ELR (cell line): ENCODE measurements around the gene ADAMTS18.

Experiments used
- DNase-seq: peaks from one replicate; pipeline ENCODE4 v3.0.0-alpha.2; 2015; ENCODE audit warnings: low read depth

The ADAMTS18 gene

DNA sequence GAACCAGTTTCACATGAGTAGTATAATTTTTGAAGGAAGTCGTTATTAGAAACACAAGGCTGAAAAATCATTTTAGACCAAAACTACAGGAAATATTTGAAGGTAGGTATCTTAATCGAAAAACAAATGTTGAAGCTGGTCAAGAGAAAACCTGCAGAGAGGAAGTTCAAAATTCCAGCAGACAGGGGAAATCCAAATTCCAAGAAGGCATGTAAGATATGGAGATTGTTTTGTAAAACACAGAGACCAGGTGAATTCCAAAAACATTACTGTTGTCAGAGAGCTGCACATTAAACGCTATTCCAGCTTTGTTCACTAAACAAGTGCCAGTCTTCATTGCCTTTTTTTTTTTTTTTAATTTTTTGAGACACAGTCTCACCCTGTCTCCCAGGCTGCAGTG, 38.4 kb downstream of the ADAMTS18 start:
- DNase-seq = no peak

DNA sequence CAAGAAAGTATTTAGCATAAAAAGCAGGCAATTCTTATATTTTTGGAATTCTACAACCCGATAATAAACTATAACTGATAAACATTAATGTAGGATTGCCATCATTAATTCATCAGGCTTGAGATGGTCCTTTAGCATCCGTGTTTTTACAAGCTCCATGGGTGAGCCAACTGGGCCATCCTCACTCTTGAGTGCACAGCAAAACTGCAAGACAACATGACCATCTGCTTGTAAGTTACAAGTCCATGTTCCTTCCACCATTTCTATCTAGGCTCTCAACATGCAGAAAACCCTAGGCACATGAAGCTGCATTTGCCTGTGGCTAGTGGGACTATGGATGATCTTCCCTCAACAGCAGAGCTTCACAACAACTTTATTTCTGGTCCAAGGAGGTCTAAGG, 40.1 kb downstream of the ADAMTS18 start:
- no peak for DNase-seq

DNA sequence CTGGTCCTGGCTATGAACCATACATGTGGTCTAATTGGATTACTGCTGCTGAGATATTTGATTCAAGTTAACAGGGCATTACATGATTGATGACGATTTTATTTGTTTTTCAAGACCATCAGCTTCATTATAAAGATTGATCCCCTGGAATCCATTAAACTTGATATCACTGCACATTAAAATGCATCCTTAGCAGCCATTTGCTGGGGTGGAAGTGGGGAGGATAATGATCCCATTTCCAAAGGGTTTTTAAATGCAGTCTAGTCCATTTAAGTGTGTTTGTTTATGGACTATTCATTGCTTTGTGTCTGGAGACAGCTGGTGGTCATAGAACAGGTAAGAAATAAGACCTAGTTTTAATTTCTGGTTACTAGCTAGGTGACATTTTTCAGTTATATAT, 40.9 kb downstream of the ADAMTS18 start:
- DNase-seq = no peak

DNA sequence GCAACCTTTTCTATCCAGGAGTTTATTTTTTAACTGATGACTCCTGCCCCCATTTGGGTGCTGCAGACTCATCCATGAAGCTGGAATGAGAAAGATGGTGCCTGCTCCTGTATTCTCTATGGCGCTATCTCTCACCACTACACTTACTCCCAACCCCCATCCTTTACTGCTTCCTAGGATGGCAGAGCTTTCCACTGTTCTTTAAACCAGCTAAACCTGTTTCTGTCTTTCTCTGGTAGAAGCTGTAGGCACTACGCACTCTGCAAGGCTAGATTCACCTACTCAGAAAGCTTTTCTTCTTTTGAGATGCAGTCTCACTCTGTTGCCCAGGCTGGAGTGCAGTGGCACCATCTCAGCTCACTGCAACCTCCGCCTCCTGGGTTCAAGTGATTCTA, 47.0 kb downstream of the ADAMTS18 start:
- no peak for DNase-seq

DNA sequence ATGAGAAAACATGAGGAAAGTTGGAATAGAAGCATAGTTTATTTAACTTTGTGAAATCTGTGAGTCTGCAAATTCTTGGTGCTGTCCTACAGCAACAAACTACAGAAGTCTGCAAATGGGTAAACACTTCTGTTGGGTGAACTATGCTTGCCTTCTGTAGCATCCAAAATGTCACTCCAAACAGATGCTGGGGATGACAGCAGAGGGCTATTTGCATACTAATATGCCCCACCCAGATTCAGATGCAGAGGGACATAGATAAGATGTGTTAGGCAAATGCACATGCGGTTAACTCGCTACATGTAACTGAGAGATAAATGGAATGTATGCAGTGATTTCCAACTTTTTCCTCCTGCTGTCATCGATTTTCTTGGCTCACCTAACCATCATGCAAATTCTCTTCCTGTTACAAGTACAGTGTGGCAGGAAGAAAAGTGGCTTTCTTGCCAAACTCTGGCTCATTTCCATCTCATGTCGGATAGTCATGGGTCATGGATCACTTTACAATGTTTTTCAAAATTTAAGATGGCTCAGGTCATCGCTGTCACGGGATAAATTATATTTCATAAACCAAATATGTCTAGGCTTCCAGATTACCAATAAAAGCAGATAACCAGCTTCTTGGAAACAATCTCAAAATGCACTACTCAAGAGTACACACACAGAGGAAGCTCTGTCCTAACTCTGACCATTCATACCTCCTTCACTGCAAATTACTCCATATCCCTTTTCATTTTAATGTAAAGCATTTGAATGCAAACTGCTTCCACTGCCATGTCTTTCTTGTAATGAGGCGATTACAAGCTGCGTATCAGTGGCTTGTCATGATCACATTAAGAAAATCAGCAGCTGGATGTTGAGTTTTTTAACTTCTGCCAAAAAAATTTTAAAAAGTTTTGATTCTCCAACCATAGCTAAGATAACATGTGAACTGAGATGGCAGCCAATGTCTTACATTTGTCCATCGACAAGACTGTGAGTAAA, 47.7 kb downstream of the ADAMTS18 start:
- DNase-seq = no peak

DNA sequence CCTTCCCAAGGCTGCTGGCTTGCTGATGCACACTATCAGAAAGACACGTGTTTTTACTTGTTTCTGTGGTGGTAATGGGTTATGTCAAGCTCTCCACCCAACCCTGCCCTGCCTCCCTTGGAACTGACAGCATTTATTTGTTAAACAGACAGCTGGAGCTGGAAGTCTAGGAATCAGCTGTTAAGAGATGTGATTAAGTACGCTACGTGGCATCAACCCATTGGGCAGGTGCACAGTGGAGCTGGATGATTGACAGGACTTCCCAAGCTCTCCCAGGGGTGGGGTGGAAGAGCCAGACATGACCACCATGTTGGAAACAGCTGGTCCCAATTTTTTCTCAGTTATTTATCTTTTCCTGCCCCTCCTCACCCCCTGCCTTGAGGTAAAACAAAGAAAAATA, 49.4 kb downstream of the ADAMTS18 start:
- no peak for DNase-seq

DNA sequence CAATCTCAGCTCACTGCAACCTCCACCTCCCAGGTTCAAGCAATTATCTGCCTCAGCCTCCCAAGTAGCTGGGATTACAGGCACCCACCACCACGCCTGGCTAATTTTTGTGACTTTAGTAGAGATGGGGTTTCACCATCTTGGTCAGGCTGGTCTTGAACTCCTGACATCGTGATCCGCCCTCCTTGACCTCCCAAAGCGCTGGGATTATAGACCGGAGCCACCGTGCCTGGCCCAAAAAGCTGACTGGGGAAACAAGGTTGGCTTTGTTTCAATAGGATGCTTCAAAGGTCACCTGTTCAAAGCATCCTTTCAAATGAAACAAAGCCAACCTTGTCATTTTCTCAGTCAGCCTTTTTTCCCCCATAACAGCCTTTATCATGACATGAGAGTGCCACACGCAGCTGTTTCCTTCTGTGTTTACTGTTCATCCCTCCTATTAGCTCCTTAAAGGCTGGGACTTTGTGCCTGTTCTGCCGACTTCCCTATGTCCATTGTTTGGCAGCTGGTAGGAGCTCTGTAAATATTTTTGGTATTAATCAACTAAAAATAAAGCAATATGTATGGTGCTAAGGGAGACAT, 51.1 kb downstream of the ADAMTS18 start:
- DNase-seq = no peak

DNA sequence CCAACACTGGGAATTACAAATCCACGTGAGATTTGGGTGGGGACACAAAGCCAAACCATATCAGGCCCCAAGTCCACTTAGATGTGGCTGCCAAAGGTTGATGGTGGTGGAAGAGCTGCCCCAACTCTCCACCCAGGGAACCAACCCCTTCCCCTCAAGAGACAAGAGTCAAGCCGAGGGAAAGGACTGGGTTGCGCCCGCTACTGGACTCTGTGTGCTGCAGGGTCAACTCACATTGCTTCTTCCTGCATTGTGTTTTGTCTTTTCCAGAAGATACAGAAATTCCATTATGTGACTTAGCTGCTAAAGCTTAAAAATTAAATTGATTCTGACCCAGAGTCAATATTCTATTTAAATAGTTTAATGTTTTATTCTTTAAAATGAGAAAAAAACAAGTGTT, 58.5 kb downstream of the ADAMTS18 start:
- peak; percentile 8 for DNase-seq

DNA sequence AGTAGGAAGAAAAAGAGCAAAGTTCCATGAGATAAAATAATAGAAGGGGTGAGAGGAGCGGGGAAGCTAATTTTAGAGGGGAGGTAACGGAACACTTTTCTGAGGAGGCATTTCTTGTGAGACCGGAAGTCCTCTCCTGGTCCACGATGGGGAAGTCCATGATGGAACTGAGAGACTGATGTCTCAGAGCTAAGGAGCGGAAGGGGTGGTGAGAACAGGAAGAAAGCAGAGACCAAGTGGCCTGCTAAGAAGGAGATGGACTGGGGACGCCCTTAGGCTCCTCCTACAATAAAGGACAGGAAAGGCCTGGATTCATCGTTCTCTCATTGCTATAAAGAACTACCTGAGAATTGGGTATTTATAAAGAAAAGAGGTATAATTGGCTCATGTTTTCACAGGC, 59.4 kb downstream of the ADAMTS18 start:
- DNase-seq = no peak

DNA sequence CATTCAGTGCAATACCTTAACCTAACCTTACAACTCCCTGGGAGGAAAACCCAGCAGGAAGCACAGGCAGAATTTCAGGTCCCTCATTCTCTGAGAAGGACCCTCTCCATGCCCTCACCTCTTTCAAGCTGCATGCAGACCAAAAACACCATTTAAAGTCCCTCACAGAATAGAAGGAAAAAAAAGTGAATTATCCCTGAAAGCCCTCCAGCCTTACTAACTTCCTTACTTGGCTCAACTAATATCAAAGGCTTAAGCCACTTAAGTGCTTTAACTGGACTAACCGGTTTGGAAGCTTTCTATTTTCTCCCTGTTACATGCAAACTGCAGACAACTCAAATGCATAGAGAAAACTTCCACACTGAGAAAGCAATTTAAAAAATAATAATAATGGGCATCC, 60.5 kb downstream of the ADAMTS18 start:
- DNase-seq = no peak

DNA sequence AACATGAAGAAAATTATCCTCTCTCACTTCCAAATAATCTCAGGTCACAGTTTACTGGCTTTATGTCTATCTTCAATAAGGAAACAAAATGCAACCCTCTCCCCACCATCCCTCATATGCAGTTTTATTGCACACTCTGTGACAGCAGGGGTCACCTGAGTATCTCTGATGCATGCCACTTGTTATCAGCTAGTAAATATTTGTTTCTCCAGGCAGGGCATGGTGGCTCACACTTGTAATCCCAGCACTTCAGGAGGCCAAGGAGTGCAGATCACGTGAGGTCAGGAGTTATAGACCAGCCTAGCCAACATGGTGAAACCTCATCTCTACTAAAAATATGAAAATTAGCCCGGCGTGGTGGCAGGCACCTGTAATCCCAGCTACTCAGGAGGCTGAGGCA, 61.1 kb downstream of the ADAMTS18 start:
- DNase-seq = no peak

DNA sequence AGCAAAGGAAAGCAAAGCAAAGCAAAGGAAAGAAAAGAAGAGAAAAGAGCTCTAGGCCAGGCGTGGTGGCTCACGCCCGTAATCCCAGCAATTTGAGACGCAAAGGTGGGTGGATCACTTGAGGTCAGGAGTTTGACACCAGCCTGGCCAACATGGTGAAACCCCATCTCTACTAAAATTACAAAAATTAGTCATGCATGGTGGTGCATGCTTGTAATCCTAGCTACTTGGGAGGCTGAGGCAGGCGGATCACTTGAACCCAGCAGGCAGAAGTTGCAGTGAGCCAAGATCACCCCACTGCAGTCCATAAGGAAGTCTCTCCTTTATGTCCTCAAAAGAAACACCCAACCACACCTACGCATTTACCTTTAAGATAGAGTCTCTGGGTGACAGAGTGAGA, 70.1 kb downstream of the ADAMTS18 start:
- no peak for DNase-seq

DNA sequence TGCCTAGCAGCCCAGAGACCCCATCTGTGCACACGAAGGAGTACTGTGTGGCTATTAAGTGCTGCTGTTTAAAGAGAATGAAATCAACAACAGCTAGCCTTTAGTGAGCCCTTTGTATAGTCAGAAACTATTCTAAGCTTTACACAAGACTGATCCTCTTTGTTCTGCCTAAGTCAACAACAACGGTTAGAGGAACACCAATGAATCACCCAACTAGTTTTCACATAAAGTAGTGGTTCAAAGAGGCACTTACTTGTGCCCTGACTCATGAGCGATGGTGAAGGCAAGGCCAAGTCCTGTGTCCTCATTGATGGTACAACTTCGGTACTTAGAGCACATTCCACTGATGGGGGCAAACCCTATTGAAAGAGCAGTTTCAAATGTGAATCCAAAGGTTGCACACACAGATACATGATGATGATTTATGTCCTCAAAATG, 75.8 kb downstream of the ADAMTS18 start:
- peak; percentile 2 for DNase-seq

DNA sequence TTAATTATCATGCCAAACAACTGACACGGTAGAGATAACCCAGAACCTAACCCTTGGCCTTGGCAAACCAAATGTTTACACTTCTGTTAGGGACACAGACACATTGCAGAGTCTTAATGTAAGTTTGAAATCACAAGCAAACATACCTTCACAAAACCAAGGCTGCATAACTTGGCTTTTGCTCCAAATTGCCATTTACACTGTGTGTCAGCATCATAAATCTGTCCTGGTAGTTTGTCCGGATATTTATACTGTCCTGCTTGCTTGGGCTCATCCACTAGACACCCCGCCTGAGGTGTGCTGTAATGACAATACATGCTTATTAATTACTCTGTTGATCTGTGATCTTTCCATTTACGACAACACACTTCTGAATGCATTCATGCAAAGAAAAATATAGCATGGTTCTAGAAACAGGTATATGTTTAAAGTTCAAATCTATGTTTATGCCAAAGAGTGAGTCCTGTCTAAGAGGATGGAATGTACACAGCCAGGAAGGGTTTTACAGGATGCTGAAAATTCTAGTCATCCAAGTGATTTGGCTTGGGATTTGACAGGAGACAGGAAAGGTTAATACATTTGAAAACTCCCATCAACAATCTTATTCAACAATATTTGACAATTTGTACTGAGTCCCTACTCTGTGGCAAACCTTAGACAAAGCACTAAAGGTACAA, 81.1 kb downstream of the ADAMTS18 start:
- DNase-seq = no peak

DNA sequence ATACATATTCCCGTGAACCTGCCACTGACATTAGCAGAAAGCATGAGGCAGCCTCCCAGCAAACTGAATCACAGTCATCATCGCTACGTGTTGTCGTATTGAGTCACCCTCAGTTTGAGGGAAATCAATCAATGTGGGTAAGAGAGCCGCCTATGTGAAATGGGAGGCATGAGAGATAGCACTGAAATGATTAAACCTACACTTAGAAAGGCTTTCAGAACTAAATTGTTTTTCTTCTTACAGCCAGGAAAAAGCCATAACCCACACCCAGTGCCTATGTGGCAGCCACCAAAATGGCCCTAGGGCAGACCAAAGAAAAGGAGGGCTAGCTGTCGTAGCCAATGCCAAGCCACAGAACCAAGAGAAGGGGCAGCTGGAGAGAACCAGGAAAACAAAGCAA, 90.5 kb downstream of the ADAMTS18 start:
- DNase-seq = peak; percentile 11

DNA sequence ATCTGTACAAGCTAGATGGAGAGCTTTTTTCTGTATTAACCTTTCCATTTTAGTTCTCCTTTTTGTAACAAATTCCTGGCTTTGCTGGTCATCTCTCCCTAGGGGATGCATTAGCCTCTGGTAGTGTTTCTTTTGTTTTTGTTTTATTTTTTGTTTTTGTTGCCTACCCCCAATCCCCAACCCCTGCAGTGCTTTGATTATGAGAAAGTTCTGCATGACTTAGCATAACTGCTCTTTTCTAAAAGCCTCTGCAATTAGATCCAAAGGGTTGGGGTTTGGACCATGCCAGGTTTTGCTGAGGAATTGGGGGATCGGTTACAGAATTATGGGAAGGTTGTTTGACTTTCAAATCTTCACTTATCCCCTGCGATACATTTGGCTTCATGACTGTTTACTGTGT, 98.2 kb downstream of the ADAMTS18 start:
- DNase-seq = no peak

DNA sequence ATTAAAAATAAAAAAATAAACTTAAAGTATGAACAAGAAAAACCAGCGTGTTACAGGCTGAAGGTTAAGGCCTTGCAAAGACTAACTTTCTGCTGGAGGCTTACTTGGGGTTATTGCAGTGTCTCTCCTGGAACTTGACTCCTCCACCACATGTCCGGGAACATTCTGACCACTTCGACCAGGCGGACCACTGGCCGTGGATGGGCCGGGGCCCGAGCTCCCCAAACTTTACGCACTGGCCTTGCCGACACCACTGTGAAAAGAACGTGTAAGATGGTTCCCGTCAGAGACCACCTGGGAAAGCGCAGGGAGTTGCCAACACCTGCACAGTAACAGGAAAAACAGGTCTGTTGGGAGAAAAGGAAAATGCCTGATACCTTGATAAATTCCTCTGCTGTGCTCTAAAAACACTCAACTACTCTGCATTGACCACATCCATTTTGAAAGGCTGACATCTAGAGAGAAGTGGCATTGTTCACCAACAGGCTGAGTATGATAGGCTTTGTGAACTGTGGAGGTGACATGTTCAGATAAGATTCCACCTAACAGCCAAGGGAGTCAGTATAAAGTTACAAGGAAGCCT, 99.1 kb downstream of the ADAMTS18 start:
- DNase-seq = no peak

DNA sequence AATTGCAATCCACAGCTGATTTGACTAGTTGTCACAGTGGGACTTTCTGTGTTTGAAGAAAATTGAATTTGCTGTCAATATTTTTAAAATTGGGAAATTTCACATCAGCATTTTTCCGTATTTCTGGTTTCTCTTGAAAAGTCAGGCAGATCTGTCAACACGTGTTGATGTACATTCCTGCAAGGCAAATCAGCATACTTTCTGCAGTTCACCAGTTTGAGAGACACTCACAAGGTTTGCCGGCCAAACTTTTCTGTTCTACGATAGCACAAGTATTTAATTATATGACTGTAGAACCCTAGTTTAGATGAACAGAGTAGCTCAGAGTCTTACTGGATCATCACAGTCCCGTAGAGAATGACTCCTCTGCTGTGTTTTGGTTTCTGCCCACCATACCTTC, 102.0 kb downstream of the ADAMTS18 start:
- DNase-seq = no peak

DNA sequence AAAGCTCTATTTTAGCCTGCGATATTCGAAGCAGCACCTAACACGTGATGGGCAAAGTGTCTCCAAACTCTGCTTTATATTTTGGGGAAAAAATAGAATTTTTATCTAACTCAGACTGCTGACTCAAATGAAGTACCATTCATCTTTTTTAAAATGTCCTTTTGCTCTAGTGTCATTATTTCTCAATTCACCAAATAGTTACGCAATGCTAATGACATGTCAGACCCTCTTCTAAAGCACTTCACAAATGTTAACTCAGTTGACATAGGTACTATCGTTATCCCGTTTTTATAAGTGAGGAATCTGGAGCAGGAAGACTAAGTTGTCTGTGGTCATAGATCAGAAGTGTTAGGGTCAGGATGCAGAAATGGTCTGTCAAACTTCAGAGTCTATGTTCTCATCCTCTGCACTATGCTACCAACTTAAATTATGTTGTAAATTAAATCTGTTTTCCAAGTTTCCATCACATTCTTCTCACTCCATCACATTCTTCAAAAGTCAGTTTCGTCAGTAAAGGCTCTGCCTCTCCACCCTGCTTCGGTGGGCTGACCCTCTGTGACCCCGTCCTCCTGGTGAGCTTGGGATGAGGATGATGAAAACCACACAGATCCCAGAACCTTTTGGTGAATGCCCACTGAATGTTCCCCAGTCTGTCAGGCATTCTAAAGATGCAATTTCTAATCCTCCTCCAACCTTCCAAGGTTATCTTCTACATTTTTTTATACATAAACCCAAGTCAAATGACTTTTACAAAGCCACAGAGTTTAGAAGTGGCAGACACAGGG, 102.8 kb downstream of the ADAMTS18 start:
- no peak for DNase-seq

DNA sequence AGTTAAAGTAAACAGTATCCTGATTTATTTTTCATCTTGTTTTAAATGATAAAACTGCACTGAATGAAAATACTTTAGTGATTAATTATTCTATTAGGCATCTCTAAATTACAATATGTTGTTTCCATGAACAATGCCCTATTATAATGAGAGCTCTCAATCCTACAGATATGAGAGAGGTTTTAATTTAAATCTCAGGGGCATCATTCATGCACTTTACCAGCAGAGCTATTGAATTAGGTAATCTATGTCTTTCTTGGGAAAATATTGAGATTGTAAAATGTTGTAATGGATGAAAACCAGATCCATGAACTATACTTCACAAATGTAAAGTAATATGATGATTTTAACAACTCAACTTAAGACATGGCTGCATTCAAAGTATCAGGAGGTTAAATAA, 103.8 kb downstream of the ADAMTS18 start:
- no peak for DNase-seq

DNA sequence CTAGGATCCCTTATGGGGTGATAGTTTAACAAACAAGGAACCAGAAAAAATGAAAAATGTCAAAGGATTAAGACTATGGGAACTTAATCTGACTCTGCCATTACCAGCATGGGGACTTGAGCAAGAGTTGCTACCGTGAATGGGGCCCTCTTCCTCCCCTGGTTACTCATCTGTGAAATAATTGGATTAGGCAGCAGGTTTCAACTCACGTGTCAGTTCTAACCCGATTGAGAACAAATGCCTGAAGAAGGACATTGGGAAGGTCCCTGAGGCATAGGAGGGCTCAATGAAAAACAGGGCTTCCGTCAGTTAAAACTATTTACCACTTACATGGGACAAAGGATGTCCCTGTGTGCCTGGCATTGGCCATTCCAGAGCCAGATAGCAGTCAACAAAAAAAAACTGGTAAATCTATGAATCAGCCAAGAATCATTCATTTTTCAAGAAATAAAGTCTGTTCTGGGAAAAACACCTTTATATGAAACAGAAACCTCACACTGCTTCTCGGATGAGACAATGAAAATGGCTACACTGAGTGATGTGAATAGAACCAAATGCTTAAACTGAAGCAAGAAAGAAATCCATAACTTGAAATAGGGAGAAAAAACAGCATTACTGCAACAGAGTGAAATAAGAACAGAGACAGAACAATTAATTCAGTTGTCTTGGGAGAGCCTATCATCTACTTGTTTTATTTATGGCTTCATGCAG, 104.3 kb downstream of the ADAMTS18 start:
- no peak for DNase-seq
